GM18868 (cell line): ENCODE measurements around the gene CD40.

ENCODE experiments used
- ATAC-seq: cut with Tn5 transposase; IDR thresholded peaks from one replicate; pipeline ENCODE4 v1.9.1; 2021; ENCODE audit warnings: mild to moderate bottlenecking, moderate library complexity; ENCODE audit not compliant: unreplicated experiment

CD40 gene

GRCh38 chr20:46142124-46142523, 24.0 kb downstream of the CD40 start:
- ATAC-seq, result no peak

DNA sequence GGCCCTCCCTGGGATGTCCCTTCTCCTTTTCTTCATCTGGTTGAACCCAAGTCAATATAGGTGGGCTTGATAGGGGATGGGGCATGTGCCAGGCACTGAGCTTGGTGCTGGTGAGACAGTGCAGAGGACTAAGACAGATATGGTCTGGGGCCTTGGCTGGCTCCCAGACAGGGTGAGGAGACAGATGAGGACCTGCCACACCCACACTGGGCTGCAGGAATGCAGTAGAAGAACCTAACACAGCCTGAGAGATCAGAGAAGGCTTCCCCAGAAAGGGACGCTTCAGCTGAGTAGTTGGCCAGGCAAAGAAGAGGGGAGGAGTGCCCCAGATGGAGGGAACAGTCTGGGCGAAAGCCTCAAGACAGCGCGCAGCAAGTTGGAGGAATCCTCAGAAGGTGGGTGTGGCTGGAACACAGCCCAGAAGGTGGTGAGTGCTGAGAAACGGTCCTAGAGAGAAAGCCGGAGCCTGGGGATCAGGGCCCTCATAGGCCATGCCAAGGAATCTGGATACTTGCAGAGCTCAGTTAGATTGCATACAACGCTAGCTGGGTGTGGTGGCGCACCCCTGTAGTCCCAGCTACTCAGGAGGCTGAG, 26.4 kb downstream of the CD40 start:
- ATAC-seq, result no peak

DNA sequence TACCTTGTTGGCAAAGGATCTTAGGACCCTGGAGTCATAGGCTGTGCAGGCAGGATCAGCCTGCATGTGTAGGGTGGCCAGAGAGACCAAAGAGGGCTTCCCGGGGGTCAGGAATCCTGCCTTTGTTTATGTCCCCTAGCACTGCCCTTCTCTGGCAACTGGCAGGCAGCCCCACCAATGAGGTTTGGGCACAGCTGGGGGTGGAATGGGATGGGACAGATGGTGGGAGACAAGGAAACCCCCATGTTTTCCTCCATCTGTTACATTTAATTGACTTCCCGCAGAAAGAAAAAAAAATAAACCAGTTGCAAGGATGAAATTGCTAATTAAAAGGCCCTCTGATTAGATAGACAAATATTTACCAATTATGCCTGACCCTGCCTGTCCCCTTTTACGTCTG, 27.6 kb downstream of the CD40 start:
- ATAC-seq, result no peak

DNA sequence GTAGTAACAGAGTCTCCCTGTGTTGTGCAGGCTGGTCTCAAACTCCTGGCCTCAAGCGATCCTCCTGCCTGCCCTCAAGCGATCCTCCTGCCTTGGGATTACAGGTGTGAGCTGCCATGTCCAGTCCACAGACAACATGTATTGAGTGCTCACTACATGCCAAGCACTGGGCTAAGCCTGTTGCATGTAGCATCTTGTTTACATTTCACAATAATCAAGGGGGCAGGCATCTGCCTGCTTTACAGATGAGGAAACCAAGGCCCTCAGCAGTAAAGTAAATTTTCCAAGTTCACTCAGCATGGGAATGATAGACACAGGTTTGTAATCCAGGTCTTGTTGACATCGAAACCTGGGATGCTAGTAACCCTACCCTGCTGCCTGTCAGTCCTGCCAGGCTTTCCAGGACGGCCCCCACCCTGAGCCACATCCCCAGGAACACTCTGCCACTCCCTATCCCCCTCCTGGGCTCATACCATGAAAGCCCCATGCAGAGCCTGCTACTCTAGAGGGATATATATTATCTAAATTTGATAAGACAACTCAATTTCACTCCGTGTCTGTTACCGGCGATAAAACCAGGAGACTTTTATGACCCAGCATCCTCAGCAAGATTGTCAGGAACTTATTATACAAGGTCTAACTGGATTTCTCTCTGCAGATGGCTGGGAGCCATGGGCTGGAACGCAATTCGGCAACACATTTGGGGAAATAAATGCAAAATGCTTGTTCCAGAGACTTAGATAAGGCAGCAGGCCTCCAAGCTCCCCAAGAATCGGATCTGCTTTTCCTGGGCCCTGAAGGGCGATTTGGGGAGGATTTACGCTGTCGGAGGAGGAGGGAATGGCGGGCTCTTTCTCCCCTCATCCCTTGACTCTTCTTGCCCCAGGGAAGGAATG, 30.4 kb downstream of the CD40 start:
- no peak for ATAC-seq

- no peak for ATAC-seq
Measured at GRCh38 chr20:46150943-46151342, 32.8 kb downstream of the CD40 start.

DNA sequence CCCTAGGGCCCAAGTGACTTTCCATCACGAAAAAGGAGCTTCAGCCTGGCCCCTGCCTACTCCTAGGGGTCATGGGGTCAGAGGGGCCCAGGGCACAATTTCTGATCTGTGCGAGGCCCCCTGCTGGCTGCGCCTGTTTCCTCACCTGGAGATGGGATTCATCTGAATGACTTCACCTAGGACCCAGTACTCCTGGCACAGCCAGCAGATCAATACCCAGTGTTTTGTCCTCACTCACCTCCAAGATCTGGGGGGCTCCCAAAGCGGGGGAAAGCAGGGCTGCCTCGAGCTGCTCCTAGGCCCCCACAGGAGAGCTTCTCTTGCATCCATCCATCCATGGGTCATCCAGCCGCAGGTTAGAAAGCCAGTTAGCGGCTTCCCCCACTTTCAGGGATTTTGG, 33.8 kb downstream of the CD40 start:
- no peak for ATAC-seq

GRCh38 chr20:46152824-46153586, 34.9 kb downstream of the CD40 start:
- no peak for ATAC-seq

DNA sequence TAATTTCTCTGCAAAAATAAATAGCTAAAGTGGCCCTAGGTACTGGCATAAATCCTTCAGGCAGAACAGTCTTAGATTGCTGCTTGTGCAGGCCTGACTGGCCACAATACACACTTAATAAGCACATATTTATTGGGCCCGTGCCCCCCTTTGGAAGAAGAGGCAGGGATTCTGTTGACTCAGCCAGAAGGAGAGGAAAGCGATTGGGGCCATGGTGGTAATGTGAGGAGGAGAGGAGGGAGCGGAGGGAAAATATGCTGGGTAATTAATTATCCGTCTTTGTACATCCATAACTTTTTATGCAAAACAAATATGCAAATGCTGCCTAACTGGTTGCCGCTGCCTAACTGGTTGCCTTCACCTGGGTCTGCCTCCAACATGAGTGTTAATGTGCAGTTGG, 36.2 kb downstream of the CD40 start:
- ATAC-seq, result no peak

DNA sequence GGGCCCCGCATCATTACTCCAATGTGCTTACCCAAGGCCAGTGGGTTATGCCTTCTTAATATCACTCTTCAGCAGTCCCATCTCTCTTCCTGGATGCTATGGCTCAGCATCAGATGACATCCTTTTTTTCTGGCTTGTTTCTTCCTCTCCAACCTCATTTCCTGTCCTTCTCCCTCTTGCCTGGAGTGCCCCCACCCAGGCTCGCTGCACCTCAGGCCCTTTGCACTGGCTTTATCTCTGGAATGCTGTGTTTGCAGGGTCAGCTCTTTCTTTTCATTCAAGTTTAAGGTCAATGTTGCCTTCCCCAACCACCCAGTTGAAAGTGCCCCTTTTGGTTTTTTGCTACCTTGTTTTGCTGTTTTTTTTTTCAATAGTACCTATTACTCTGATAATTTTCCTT, 36.7 kb downstream of the CD40 start:
- no peak for ATAC-seq

- ATAC-seq, result no peak
Measured at GRCh38 chr20:46156065-46156464, 38.0 kb downstream of the CD40 start.

DNA sequence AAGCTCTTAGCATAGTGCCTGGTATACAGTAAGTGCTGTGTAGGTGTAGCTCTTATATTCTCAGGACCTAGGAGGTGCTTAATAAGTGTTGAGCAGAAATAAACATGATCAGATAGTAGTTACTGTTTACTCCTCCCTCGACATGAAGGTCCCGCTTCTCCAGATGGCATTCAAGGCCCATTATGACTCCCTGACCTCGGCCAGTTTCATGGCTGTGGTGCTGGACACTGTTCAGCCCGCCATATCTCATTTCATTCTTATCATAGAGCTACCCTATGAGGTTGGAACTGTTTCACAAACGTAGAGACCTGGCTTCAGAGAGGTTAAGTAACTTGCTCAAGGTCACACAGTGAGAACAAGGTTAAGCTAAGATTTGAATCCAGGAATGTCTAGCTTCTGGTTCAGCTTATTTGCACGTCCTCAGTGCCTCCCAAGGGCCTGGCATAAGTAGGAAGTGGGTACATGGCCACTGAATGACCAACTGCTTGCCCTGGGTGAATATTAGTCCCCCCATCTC, 39.0 kb downstream of the CD40 start:
- ATAC-seq, result no peak

GRCh38 chr20:46157625-46158024, 39.5 kb downstream of the CD40 start:
- no peak for ATAC-seq

GRCh38 chr20:46158476-46158987, 40.4 kb downstream of the CD40 start:
- ATAC-seq, result no peak

DNA sequence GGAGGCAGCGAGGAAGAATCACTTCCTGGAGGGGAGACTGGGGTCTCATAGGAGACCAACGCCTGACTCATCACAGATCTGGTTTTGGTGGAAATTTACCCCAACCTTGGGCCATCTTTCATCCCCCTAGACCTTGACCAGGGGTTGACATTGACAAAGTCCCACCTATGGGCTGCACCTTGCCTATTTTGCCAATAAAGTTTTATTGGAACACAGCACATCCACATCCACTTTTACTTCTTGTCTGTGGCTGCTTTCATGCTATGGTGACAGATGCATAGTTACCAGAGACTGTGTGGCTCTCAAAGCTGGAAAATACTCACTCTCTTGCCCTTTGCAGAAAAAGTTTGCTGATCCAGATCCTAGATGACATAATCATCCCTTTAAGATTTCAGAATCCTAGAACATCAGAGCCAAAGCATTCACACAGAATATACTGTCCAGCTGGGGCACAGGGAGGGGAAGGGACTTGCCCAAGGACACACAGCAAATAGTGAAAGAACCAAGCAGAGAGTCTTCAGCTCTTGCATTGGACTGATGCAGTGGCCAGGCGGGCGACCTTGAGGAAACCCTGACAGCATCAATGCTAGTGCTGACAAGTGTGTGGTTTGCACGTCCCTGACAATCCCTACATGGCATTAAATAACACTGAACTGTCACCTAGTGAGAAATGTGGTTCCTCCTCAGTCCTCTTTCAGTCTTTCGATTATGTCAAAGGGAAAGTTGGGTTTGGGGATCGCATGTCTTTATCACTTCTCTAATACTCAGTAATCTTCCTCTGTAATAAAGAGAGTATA, 41.2 kb downstream of the CD40 start:
- ATAC-seq, result no peak

- no peak for ATAC-seq
Measured at GRCh38 chr20:46160661-46161060, 42.5 kb downstream of the CD40 start.

DNA sequence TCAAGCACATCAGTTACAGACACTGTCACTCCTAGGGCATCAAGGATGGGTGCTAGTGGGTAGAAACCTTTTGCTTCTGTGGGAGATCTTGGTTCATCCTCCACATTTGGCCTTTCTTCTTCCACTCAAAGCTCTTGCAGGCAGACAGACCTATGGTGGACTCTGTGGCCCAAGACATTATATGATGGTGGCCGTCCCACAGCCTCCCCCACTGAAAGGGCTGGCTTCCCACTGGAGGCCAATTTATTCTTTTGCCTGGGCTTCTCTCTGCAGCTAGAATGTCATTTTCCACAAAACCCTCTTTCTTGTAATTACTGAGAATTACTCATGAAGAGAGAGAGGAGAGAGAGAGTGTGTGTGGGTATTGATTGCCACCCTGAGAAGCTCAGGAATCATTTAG, 43.8 kb downstream of the CD40 start:
- no peak for ATAC-seq

DNA sequence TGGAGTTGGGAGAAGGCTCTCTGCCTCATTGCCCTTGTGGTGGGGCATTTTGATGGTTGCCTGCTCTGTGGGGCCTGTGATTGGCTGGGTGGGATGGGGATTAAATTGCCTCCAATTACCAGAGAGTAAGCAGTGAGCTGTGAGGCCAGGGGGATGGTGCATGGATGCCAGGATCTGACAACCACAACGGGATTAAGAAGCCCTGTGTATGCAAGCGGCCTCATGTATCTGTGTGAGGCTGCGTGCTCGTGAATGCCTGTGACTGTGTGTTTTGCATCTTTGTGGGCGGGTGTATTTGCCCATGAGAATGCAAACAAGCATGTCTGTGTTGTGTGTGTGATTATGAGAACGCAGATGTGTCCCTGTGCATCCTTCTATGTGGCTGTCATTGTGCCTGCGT, 46.1 kb downstream of the CD40 start:
- ATAC-seq, result no peak

GRCh38 chr20:46167080-46167479, 49.0 kb downstream of the CD40 start:
- ATAC-seq, result no peak

- ATAC-seq, result no peak
Measured at GRCh38 chr20:46168438-46168837, 50.3 kb downstream of the CD40 start.
